Mucosa of stomach (tissue), 1 donor: ENCODE data around the gene MAB21L1.

Experiments
- H3K27me3 ChIP-seq: one replicate; pipeline ENCODE4 v1.7.0; 2013; ENCODE audit warnings: mild to moderate bottlenecking, low read length; ENCODE audit not compliant: control insufficient read depth, insufficient read depth
- H3K36me3 ChIP-seq: one replicate; pipeline ENCODE4 v1.7.0; 2013; ENCODE audit warnings: low read length; ENCODE audit not compliant: control insufficient read depth, insufficient read depth
- H3K4me1 ChIP-seq: one replicate; pipeline ENCODE4 v1.7.0; 2013; ENCODE audit warnings: mild to moderate bottlenecking, low read length; ENCODE audit not compliant: control insufficient read depth, insufficient read depth
- H3K4me3 ChIP-seq: one replicate; pipeline ENCODE4 v1.7.0; 2013; ENCODE audit warnings: low read length
- H3K9ac ChIP-seq: one replicate; pipeline ENCODE4 v1.7.0; 2013; ENCODE audit warnings: mild to moderate bottlenecking, low read length, moderate library complexity
- H3K9me3 ChIP-seq: one replicate; pipeline ENCODE4 v1.7.0; 2013; ENCODE audit warnings: mild to moderate bottlenecking, low read length, moderate library complexity; ENCODE audit not compliant: control insufficient read depth
- donor health status: Pancreatic carcinoma.

The MAB21L1 gene

GRCh38 chr13:35478271-35479037, 2.0 kb upstream of the MAB21L1 start:
- Histone ChIP-seq H3K27me3 (peaks cover 51% of the 10 kb centered on the region), H3K9ac (no peak overlapping the region), H3K9me3 (no peaks in the 10 kb centered on the region), H3K4me1 (peaks cover 16% of the 10 kb centered on the region), H3K36me3 (no peaks in the 10 kb centered on the region), H3K4me3 (no peak overlapping the region)

- Histone ChIP-seq H3K9me3 (no peaks in the 10 kb centered on the region), H3K9ac (no peak overlapping the region), H3K4me1 (peaks cover 16% of the 10 kb centered on the region), H3K36me3 (no peaks in the 10 kb centered on the region), H3K27me3 (peaks cover 57% of the 10 kb centered on the region), H3K4me3 (no peak overlapping the region)
Measured at GRCh38 chr13:35477386-35477946, 977 bp upstream of the MAB21L1 start.

- no peaks in the 10 kb centered on the region for H3K9me3 ChIP-seq
- H3K36me3 ChIP-seq: no peaks in the 10 kb centered on the region
- peaks cover 78% of the 10 kb centered on the region for H3K27me3 ChIP-seq
- peaks cover 23% of the 10 kb centered on the region for H3K4me1 ChIP-seq
- no peak overlapping the region for H3K9ac ChIP-seq
- peak overlapping the region; percentile 20 for H3K4me3 ChIP-seq
Measured at GRCh38 chr13:35475212-35475959, 1.1 kb downstream of the MAB21L1 start.

GRCh38 chr13:35474496-35475211, 1.8 kb downstream of the MAB21L1 start:
- Histone ChIP-seq H3K9ac (no peak overlapping the region), H3K9me3 (no peaks in the 10 kb centered on the region), H3K27me3 (peaks cover 85% of the 10 kb centered on the region), H3K4me1 (peaks cover 23% of the 10 kb centered on the region), H3K4me3 (no peak overlapping the region), H3K36me3 (no peaks in the 10 kb centered on the region)

GRCh38 chr13:35473802-35474201, 2.7 kb downstream of the MAB21L1 start:
- no peaks in the 10 kb centered on the region for H3K9me3 ChIP-seq
- H3K9ac ChIP-seq: no peak overlapping the region
- H3K27me3 ChIP-seq: peaks cover 82% of the 10 kb centered on the region
- H3K4me1 ChIP-seq: peaks cover 23% of the 10 kb centered on the region
- H3K4me3 ChIP-seq: no peak overlapping the region
- no peaks in the 10 kb centered on the region for H3K36me3 ChIP-seq

- Histone ChIP-seq H3K27me3 (peaks cover 81% of the 10 kb centered on the region), H3K9ac (no peak overlapping the region), H3K4me3 (no peak overlapping the region), H3K4me1 (peaks cover 23% of the 10 kb centered on the region), H3K9me3 (no peaks in the 10 kb centered on the region), H3K36me3 (no peaks in the 10 kb centered on the region)
Measured at GRCh38 chr13:35473206-35473775, 3.2 kb downstream of the MAB21L1 start.

- no peaks in the 10 kb centered on the region for H3K9me3 ChIP-seq
- H3K4me1 ChIP-seq: peaks cover 23% of the 10 kb centered on the region
- no peak overlapping the region for H3K9ac ChIP-seq
- no peaks in the 10 kb centered on the region for H3K36me3 ChIP-seq
- H3K27me3 ChIP-seq: peaks cover 73% of the 10 kb centered on the region
- no peak overlapping the region for H3K4me3 ChIP-seq
Measured at GRCh38 chr13:35472323-35472881, 4.1 kb downstream of the MAB21L1 start.

GRCh38 chr13:35471706-35472322, 4.7 kb downstream of the MAB21L1 start:
- H3K9me3 ChIP-seq: no peaks in the 10 kb centered on the region
- H3K4me1 ChIP-seq: peaks cover 22% of the 10 kb centered on the region
- H3K27me3 ChIP-seq: peaks cover 67% of the 10 kb centered on the region
- no peak overlapping the region for H3K9ac ChIP-seq
- H3K36me3 ChIP-seq: no peaks in the 10 kb centered on the region
- no peak overlapping the region for H3K4me3 ChIP-seq

- Histone ChIP-seq H3K9ac (no peak overlapping the region), H3K27me3 (peaks cover 58% of the 10 kb centered on the region), H3K9me3 (no peaks in the 10 kb centered on the region), H3K4me1 (peaks cover 14% of the 10 kb centered on the region), H3K4me3 (no peak overlapping the region), H3K36me3 (no peaks in the 10 kb centered on the region)
Measured at GRCh38 chr13:35470671-35471661, 5.5 kb downstream of the MAB21L1 start.

GRCh38 chr13:35469806-35470525, 6.5 kb downstream of the MAB21L1 start:
- Histone ChIP-seq H3K36me3 (no peaks in the 10 kb centered on the region), H3K4me3 (no peak overlapping the region), H3K4me1 (peaks cover 7% of the 10 kb centered on the region), H3K9me3 (no peaks in the 10 kb centered on the region), H3K9ac (no peak overlapping the region), H3K27me3 (peaks cover 48% of the 10 kb centered on the region)
